Measurements from ENCODE around the gene STXBP5L.

Gene STXBP5L

DNA sequence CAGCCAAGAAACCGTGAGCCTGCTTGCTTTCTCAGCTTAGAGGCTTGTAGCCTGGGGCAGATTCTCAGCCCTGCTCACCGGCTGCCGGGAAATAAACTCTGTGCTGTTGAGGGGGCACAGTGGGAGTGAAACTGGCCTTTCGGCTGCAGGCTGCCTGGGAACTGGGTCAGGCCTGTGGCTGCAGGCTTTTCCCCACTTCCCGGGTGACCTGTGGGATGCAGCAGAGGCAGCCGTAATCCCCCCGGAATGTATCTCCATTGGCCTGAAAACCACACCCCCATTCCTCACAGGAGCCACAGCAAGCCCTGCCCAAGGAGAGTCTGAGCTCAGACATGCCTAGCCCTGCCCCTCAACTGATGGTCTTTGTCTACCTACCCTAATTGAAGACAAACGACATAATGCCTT lies 110.9 kb downstream of the STXBP5L start:
- Histone ChIP-seq H3K9ac (ENCODE audit: low read length) (no peak overlapping the region), H3K9me3 (replicated peaks; ENCODE audit: insufficient read depth, low read length) (no peaks in the 10 kb centered on the region), H4K20me1 (ENCODE audit: insufficient read depth, low read length) (no peaks in the 10 kb centered on the region), H3K4me2 (ENCODE audit: low read depth, low read length) (no peak overlapping the region), H3K36me3 (replicated peaks; ENCODE audit: insufficient read depth, low read length) (no peaks in the 10 kb centered on the region), H3K9me2 (replicated peaks; ENCODE audit: insufficient read depth, low read length) (no peaks in the 10 kb centered on the region), H3K79me2 (ENCODE audit: low read length) (no peaks in the 10 kb centered on the region), H2AFZ (ENCODE audit: low read length) (no peak overlapping the region), H3K4me3 (ENCODE audit: low read length) (no peak overlapping the region), H3K4me1 (ENCODE audit: low read length) (no peaks in the 10 kb centered on the region), H3K27me3 (replicated peaks; ENCODE audit: insufficient read depth, low read length) (no peaks in the 10 kb centered on the region), H3F3A (ENCODE audit: insufficient read depth, low read length) (no peaks in the 10 kb centered on the region), H3K27ac (ENCODE audit: low read length) (no peak overlapping the region)
- no peak for DNase-seq
- no peak for TF ChIP-seq EZH2phosphoT487 (IDR thresholded peaks at IDR 0.05; ENCODE audit: low read length)
- TF ChIP-seq CTCF (IDR thresholded peaks at IDR 0.05; ENCODE audit: low read length): no peak
- TF ChIP-seq EZH2 (optimal IDR thresholded peaks at IDR 0.05; ENCODE audit: low read depth, low read length): no peak

DNA sequence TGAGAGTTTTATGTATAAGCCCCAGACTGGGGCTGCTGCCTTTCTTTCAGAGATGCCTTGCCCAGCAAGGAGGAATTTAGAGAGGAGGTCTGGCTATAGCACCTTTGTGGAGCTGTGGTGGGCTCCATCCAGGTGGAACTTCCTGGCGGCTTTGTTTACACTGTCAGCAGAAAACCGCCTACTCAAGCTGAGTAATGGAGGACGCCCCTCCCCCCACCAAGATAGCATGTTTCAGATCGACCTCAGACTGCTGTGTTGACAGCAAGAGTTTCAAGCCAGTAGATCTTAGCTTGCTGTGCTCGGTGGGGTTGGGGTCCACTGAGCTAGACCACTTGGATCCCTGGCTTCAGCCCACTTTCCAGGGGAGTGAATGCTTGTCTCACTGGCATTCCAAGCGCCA lies 155.6 kb downstream of the STXBP5L start:
- H3F3A ChIP-seq (ENCODE audit: insufficient read depth, low read length): no peaks in the 10 kb centered on the region
- no peaks in the 10 kb centered on the region for H3K9me3 ChIP-seq (replicated peaks; ENCODE audit: insufficient read depth, low read length)
- H4K20me1 ChIP-seq (ENCODE audit: insufficient read depth, low read length): no peaks in the 10 kb centered on the region
- no peak overlapping the region for H2AFZ ChIP-seq (ENCODE audit: low read length)
- no peak for DNase-seq
- no peak overlapping the region for H3K4me2 ChIP-seq (ENCODE audit: low read depth, low read length)
- TF ChIP-seq EZH2 (optimal IDR thresholded peaks at IDR 0.05; ENCODE audit: low read depth, low read length) (no peak), EZH2phosphoT487 (IDR thresholded peaks at IDR 0.05; ENCODE audit: low read length) (no peak)
- no peaks in the 10 kb centered on the region for H3K79me2 ChIP-seq (ENCODE audit: low read length)
- H3K27me3 ChIP-seq (replicated peaks; ENCODE audit: insufficient read depth, low read length): no peaks in the 10 kb centered on the region
- no peaks in the 10 kb centered on the region for H3K4me1 ChIP-seq (ENCODE audit: low read length)
- H3K27ac ChIP-seq (ENCODE audit: low read length): no peak overlapping the region
- no peak overlapping the region for H3K4me3 ChIP-seq (ENCODE audit: low read length)
- H3K9me2 ChIP-seq (replicated peaks; ENCODE audit: insufficient read depth, low read length): no peaks in the 10 kb centered on the region
- H3K36me3 ChIP-seq (replicated peaks; ENCODE audit: insufficient read depth, low read length): no peaks in the 10 kb centered on the region
- H3K9ac ChIP-seq (ENCODE audit: low read length): no peak overlapping the region

DNA sequence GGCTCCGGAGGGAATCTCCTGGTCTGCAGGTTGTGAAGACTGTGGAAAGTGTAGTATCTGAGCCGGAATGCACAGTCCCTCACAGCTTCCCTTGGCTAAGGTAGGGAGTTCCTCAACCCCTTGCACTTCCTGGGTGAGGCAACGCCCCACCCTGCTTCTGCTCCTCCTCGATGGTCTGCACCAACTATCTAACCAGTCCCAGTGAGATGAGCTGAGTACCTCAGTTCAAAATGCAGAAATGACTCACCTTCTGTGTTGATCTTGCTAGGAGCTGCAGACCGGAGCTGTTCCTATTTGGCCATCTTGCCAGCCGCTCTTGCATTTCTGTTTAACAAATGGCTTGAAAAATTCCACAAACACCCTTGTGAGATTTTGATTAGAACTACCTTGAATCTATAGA lies 156.1 kb downstream of the STXBP5L start:
- Histone ChIP-seq H2AFZ (ENCODE audit: low read length) (no peak overlapping the region), H3F3A (ENCODE audit: insufficient read depth, low read length) (no peaks in the 10 kb centered on the region), H3K27me3 (replicated peaks; ENCODE audit: insufficient read depth, low read length) (no peaks in the 10 kb centered on the region), H3K4me1 (ENCODE audit: low read length) (no peaks in the 10 kb centered on the region), H3K9me2 (replicated peaks; ENCODE audit: insufficient read depth, low read length) (no peaks in the 10 kb centered on the region), H3K9ac (ENCODE audit: low read length) (no peak overlapping the region), H3K9me3 (replicated peaks; ENCODE audit: insufficient read depth, low read length) (no peaks in the 10 kb centered on the region), H3K27ac (ENCODE audit: low read length) (no peak overlapping the region), H3K79me2 (ENCODE audit: low read length) (no peaks in the 10 kb centered on the region), H3K4me2 (ENCODE audit: low read depth, low read length) (no peak overlapping the region), H4K20me1 (ENCODE audit: insufficient read depth, low read length) (no peaks in the 10 kb centered on the region), H3K4me3 (ENCODE audit: low read length) (no peak overlapping the region), H3K36me3 (replicated peaks; ENCODE audit: insufficient read depth, low read length) (no peaks in the 10 kb centered on the region)
- DNase-seq: no peak
- TF ChIP-seq EZH2 (optimal IDR thresholded peaks at IDR 0.05; ENCODE audit: low read depth, low read length): no peak
- TF ChIP-seq EZH2phosphoT487 (IDR thresholded peaks at IDR 0.05; ENCODE audit: low read length): no peak
- TF ChIP-seq CTCF (IDR thresholded peaks at IDR 0.05; ENCODE audit: low read length): no peak

DNA sequence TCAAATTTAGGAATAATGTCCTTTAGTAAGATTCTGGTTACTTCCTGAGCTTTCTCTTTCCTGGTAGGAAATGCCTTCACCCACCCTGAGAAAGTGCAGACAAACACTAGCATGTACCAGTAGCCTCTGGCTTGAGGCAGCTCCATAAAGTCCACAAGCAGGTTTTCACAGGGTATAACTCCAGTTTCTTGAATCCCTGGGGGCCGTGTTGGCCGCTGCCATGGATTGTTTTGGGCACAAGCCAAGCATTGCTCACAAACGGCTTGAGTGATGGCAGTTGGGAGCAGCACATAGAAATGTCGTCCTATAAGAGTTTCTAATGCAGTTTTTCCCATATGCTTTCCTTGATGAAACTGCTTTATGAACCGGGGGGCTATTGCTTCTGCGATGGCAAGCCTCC lies 164.1 kb downstream of the STXBP5L start:
- Histone ChIP-seq H4K20me1 (ENCODE audit: insufficient read depth, low read length) (no peaks in the 10 kb centered on the region), H3K79me2 (ENCODE audit: low read length) (no peaks in the 10 kb centered on the region), H3K27ac (ENCODE audit: low read length) (no peak overlapping the region), H3K9ac (ENCODE audit: low read length) (no peak overlapping the region), H3K27me3 (replicated peaks; ENCODE audit: insufficient read depth, low read length) (no peaks in the 10 kb centered on the region), H3F3A (ENCODE audit: insufficient read depth, low read length) (no peaks in the 10 kb centered on the region), H3K9me3 (replicated peaks; ENCODE audit: insufficient read depth, low read length) (no peaks in the 10 kb centered on the region), H3K4me3 (ENCODE audit: low read length) (no peak overlapping the region), H3K4me1 (ENCODE audit: low read length) (no peaks in the 10 kb centered on the region), H2AFZ (ENCODE audit: low read length) (no peak overlapping the region), H3K36me3 (replicated peaks; ENCODE audit: insufficient read depth, low read length) (no peaks in the 10 kb centered on the region), H3K9me2 (replicated peaks; ENCODE audit: insufficient read depth, low read length) (no peaks in the 10 kb centered on the region), H3K4me2 (ENCODE audit: low read depth, low read length) (no peak overlapping the region)
- no peak for DNase-seq
- no peak for TF ChIP-seq EZH2 (optimal IDR thresholded peaks at IDR 0.05; ENCODE audit: low read depth, low read length)
- no peak for TF ChIP-seq CTCF (IDR thresholded peaks at IDR 0.05; ENCODE audit: low read length)
- no peak for TF ChIP-seq EZH2phosphoT487 (IDR thresholded peaks at IDR 0.05; ENCODE audit: low read length)

Data from MM.1S (cell line).